Activated effector memory CD4-positive, alpha-beta T cell treated with anti-CD3 and anti-CD28 coated beads, Interleukin-2, amount 50 U/mL, for 16 hours (primary cell): ENCODE measurements around the gene NUMB.

Experiments
- DNase-seq: peaks from one replicate; pipeline ENCODE4 v3.0.0-alpha.2; 2020

NUMB gene

DNA sequence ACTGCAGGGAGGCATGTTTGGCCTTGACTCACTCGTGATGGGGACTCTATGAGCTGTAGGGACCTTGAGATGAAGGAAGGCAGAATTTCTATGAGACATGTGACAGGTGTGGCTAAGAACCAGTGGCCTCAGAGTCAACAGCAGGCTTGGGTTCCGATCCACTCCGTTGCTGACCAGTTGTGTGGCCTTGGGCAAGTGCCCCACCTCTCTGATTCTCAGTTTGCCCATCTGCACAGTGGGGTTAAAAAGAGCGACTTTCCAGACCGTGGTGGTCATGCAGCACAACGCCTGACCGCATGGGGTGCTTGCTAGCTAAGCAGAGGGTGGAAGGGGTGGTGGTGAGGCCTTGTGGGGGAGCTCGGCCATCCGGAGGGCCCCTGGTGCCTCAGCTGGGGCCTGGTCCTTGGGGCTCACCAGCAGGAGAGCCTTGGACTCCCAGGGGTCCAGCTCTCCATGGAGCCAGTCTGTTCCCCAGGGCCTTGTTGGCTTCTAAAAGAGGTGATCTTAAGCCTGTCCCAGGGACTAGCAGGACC lies 202.6 kb downstream of the NUMB start:
- peak; percentile 1 for DNase-seq

DNA sequence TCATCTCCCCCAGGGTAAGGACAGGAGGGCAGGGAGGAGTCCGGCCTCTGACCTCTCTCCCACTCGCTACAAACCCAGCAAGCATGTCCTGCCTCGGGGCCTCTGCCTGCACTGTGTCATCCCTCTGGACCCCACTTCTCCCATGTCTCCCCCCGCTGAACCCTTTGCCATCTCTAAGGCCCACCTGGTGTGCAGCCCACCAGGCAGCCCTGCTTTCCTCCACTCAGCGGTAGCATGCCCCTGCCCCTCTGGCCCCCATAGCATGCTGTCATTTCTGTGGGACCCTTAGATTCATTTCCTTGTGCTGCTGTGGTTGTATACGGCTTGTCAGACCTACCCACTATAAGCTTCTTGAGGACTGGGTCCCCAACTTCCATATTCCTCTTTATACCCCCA lies 203.3 kb downstream of the NUMB start:
- no peak for DNase-seq

DNA sequence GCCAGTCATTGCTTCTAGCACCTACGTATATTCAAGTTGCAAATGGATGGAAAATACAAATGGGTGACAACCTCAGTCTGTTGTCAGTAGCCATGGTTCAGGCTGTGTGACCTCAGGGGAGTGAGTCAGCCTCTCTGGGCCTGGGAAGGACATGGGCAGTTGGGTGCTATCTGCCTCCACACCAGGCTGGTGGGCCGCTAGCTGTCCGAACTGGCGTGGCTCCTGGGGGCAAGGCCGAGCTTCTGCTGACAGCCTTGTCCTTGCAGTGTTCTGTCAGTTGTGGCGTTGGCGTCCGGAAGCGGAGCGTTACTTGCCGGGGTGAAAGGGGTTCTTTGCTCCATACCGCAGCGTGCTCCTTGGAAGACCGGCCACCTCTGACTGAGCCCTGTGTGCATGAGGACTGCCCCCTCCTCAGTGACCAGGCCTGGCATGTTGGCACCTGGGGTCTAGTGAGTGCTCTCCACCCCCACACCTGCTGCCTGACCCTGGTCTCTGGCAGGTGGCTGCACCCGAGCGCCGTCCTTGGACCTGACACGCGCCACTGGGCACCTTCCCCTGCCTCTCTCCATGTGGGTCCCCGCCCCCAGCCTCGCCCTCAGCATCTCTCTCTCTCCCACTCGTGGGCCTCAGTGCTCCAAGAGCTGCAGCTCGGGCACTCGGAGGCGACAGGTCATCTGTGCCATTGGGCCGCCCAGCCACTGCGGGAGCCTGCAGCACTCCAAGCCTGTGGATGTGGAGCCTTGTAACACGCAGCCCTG lies 203.9 kb downstream of the NUMB start:
- DNase-seq: no peak

DNA sequence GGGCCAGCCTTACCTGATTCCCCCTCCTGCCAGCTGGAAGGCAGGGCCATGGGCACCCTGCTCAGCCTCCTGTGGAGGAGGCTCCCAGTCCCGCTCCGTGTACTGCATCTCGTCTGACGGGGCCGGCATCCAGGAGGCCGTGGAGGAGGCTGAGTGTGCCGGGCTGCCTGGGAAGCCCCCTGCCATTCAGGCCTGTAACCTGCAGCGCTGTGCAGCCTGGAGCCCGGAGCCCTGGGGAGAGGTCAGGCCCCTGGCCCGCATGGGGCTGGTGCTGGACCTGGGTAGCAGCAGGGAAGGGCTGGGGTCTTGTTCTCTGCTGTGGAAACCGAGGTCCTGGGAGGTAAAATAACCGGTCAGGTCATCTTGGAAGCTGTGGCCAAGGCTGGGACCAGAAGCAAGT lies 204.6 kb downstream of the NUMB start:
- DNase-seq: no peak

DNA sequence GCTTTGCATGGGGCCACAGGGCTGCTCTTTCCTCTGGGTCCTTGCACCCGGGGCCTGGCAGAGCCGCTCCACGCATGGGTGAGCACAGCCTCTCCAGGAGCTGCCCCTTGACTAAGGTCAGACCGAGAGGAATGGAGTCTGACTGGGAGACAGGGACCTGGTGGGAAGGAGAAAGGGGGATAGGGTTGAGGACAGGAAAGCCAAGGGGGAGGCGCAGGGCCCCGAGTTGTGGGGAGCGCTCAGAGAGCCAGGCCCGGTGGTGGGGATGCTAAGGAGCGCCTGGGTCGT lies 205.1 kb downstream of the NUMB start:
- DNase-seq: no peak

DNA sequence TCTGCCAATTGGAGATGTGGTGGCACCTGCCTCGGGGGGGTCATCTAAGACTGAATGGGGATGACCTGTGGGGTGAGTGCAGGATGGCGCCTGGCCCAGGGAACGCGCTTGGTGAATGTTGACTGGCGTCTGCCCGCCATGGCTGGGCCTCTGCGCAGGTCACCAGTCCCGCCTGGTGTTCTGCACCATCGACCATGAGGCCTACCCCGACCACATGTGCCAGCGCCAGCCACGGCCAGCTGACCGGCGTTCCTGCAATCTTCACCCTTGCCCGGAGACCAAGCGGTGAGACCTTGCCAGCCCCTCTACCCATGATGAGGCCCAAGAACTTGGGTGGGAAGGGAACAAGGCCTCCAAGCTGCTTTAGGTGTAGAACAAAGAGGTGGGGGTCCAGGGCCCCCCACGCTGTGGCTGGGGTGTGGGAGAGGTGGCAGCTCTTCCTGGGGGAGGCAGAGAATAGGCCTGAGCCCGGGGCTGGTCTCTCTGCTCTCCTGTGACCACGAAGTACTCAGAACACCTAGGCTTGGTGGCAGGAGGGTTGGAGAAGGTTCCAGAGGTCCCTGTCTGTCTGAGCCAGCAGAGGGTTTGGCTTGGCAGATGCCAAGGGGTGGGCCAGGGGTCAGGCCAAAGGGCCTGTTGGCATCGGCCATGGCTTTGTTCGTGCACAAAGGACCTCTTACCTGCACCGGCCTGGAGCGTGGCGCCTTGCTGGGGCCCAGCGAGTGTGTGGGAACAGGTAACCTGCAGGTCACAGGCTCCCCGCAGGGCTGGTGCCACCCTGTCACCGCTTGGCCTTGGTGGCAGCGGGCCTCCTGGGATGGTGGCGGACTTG lies 205.6 kb downstream of the NUMB start:
- no peak for DNase-seq

DNA sequence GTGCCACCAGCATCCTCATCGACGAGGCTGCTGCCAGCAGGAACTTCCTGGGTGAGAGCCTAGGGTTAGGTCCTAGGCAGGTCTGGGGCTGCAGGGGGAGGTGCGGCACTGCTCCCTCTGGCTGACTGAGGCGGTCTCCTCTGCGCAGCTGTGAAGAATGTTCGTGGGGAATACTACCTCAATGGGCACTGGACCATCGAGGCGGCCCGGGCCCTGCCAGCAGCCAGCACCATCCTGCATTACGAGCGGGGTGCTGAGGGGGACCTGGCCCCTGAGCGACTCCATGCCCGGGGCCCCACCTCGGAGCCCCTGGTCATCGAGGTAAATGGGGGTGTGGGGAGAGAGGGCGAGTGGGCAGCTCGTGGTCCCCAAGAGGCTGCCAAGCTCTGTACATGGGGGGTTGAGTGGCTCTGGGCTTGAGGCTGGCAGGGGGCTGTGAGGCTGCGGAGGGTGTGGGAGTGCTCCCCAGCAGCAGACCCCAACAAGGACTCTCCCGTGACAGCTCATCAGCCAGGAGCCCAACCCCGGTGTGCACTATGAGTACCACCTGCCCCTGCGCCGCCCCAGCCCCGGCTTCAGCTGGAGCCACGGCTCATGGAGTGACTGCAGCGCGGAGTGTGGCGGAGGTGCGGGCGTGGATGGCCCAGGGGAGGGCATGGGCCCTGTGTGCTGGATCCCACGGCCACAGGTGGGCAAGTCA lies 206.7 kb downstream of the NUMB start:
- no peak for DNase-seq

DNA sequence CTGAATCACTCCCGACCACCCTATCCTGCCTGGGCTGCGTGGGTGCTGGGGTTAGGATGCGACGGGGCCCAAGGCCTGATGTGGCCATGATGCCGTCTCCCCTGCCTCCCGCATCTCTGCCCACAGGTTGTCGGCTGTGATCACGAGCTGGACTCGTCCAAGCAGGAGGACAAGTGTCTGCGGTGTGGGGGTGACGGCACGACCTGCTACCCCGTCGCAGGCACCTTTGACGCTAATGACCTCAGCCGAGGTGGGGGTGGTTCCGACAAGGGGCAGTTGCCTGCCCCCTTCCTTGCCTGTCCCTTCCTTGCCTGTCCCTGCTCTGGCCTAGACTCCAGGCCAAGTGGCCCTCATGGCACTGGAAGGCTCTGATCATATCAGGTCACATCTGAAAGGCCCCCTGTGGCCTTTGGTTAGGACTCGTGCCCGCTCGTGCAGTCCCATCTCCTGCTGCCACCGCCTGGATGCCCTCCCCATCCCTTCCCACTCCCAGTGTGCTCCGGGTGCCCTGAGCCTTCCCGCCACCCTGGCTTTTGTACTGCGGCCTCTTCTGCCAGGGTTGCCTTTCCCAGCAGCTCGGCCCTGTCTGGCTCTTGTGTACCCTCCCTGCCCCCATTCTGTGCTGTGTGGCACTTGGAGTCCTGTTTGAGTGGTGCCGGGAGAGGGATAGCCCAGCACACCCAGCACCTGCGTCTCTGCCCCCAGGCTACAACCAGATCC lies 207.4 kb downstream of the NUMB start:
- DNase-seq: no peak

DNA sequence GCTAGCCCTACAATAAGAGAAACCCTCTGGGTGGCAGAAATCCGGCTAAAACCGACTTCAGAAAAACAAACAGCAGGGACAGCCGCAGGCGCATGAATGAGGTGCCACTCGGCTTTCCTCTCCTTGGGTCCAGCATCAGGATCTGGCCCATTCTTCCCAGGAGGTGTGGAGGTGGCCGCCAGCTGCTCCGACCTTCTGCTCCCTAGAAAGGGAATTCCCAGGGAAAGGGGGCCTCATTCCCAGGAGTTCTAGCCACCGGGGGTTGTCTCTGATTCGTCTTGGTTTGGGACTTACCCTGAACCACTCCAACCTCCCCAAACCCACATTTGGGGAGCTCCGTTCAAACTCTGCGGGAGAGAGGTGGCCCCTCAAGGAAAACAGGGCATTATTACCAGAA lies 208.0 kb downstream of the NUMB start:
- no peak for DNase-seq

DNA sequence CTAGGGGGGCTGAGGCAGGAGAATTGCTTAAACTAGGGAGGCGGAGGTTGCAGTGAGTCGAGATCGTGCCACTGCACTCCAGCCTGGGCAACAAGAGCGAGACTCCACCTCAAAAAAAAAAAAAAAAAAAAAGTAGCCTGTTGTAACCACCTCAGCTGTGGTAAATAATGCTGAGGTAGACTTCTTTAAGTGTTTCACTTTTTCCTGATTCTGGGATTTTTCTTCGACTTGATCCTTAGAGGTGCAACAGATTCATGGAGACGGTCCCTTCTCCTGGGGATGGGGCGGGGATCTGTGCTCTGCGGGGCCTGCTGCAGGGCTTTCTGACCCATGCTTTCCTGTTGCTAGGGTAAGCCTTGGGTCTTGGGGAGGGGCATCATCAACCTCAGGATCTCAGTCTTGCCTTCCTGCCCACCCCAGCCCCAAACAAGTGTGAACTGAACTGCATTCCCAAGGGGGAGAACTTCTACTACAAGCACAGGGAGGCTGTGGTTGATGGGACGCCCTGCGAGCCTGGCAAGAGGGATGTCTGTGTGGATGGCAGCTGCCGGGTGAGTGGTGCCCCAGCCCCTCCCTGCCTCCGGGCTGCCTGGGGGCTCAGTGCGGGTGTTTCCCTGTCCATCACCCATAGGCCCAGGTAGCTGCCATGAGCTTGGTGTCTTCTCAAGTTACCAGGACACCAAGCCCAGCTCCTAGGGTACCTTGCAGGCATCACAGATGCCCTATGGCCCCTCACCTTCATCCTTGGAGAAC lies 208.6 kb downstream of the NUMB start:
- DNase-seq: no peak

DNA sequence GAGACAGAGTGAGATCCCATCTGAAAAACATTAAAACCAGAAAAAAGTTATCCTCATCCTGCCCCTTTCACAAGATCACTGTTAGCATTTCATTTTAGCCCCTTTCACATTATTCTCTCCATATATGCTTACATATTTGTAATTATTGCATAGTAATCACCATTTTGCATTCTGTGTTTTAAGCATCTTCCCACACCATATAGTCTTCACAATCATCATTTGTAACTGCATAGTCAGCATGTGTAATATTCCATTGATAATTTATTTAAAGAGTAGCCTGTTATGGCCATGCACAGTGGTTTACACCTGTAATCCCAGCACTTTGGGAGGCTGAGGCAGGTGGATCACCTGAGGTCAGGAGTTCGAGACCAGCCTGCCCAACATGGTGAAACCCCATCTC lies 209.2 kb downstream of the NUMB start:
- no peak for DNase-seq

DNA sequence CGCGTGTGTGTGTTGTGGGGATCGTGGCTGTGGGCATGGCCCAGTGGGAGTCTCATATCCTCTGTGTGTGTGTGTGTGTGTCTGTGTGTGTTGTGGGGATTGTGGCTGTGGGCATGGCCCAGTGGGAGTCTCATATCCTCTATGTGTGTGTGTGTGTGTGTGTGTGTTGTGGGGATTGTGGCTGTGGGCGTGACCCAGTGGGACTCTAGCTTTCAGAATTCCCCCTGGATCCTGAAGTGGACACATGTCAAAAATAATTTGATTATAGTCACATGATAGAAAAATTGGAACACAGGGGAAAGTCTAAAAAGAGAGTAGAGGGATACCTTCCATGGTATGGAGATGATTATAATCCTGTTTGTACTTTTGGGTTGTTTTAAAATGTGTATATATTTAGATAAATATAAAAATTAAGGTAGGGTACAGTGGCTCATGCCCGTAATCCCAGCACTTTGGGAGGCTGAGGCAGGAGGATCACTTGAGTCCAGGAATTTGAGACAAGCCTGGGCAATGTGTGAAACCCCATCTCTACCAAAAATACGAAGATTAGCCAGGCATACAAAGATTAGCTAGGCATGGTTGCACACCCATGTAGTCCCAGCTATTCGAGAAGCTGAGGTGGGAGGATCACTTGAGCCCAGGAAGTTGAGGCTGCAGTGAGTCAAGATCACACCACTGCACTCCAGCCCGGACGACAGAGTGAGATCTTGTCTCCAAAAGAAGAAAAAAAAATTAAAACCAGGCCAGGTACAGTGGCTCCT lies 210.1 kb downstream of the NUMB start:
- DNase-seq: no peak

DNA sequence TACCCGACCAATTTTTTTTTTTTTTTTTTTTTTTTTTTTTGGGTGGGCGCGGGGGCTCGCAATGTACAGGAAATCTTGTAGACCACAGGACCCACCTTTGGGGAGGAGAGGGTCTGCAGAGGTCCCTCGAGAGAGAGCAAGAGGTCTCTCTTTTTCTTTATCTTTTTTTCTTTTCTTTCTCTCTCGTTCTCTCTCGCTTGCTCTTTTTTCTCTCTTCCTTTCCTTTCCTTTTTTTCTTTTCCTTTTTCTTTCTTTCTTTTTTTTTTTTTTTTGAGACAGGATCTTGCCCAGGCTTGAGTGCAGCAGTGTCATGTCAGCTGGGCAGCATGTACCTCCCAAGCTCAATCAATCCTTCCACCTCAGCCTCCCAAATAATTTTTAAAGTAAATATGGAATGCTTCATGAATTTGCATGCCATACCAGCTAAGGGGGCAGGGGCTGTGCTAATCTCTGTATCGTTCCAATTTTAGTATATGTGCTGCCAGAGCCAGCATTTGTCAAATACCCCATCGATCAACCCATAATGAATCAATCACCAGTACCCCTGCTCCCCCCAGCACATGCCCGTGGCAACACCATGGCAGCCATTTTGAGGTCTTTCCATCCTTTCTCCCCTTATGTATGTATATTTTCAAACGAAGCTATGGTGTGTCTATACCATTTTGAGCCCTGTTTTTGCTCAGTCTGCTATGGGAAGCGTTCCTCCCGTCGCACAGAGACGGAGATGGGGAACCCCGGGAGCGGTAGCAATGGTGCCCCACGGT lies 211.8 kb downstream of the NUMB start:
- DNase-seq: no peak

DNA sequence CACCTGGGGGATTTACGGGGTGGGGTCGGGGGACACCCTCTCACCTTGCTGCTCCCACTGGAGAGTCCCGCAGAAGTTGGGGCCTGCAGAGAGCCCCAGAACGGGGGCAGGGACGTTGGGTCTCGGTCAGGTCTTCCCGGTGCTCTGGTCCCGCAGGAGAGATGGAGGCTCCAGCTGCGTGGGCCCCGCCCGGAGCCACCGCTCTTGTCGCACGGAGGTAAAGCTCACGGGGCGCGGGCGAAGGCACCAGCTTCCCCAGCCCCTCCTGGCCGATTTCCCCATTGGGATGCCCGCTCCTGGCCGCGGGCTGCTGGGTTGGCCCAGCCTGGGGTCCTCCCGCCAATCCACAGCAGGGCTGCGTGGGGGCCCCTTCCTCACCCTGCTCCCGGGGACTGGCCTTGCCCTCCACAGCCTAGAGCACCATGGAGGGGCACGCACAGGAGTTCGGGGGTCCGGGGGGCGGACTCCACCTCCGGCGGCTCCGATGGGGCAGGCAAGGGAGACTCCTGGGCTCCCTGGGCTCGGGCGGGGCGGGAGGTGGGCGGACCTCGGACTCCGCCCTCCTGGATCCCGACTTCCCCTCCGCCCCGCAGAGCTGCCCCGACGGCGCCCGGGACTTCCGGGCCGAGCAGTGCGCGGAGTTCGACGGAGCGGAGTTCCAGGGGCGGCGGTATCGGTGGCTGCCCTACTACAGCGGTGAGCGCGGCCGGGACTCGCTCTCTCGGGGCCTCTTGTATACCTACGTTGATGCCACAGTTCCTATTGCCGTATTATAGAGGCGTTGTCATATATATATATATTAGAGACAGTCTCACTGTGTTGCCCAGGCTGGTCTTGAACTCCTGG lies 212.6 kb downstream of the NUMB start:
- peak; percentile 81 for DNase-seq

DNA sequence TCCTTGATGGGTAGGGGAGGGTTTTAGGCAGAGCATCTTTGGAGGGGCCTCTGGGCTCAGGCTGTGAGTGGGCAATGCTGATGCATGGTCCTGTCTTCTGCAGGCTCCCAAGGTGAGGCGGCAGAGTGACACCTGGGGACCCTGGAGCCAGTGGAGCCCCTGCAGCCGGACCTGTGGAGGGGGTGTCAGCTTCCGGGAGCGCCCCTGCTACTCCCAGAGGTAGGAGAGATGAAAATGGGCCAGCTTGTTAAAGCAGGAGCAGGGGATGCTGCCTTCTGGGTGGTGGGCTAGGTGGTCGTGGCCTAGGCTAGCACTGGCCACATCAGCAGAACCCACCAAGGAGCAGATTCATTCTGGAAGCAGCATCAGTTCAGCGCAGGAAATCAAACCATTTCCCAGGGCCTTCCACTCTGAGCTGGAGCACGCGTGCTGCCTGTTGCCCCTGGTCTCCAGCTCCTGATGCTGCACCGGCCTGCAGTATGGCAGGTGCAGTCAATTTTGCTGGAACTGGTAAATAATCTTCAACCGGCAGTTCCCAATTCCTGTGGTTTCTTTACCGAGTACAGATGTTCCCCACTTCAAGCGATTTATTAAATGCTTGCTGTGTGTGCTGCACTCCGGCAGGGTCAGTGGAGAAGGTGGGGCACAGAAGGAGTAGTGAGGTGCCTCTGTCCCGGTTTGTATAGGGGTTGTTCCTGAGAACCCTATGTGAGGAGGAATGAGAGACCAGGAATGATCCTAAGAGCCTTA lies 213.6 kb downstream of the NUMB start:
- DNase-seq: no peak

DNA sequence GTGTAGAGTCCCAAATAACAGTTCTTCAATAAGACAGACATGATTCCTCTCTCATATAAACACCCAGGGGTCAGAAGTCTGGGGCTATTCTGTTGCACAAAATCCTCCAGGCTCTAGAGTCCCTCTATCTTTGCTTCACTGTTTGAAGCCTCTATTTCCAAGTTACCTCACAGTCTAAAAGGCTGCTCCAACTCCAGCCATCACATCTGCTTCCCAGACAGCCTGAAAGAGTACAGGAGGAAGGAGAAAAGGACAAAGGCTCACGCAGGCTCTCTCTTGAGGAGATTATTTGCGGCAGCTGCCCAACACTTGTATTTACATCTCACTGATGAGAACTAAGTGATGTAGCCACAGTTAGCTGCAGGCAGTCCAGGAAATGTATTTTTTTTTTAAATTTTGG lies 214.6 kb downstream of the NUMB start:
- no peak for DNase-seq

DNA sequence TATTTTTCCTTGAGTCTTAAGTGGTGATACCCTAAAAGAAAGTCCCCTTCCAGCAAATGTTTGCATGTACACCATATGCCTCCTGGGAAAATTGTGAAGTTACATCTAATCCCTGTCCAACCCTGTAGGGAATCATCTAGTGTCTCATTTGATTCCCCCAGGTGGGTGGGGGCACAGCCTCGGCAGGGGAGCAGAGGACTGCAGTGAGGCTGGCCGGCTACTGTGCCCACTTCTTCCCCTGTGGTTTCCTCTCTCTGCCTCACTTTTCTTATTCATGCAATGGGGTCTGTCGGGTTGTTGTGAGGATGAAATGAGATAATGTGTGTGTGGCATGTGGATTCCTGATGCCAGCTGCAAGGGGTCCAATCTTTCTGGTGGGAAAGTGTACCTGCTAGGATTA lies 215.0 kb downstream of the NUMB start:
- DNase-seq: no peak

DNA sequence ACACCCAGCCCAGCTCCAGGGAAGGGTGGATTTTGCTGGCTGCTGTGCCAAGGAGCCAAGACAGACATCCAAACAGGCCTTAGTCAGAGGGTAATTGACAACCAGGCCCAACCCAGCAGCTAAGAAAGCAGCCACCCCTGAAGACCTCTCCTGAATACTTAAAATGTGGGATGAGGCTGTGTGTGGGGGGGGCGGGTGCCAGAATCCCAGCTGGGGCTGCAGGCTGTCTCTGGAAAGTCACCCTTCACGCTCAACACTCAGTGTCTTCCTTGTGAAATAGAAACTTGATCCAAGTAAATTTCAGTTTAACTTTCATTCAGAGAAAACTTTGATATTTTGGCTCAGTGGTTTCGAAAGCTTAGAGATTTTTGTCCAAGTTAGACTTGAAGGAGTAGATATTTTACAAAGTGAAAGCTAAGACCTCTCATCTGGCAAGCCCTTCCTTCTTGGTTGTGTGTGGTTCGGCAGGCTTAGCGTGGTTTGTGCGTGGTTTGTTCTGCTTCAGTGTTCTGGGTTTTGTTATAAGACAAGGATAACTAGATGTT lies 215.9 kb downstream of the NUMB start:
- peak; percentile 51 for DNase-seq
